Measurements from ENCODE around the gene LRRC15.
A peak's percentile ranks its signal among the peaks of the same experiment; 100 is the strongest.

The LRRC15 gene

GRCh38 chr3:194404365-194405140 lies 35.0 kb upstream of the LRRC15 start:
- H2AK5ac ChIP-seq (ENCODE audit: low read length, severe bottlenecking), result no peak overlapping the region
- H2AFZ ChIP-seq (ENCODE audit: low read depth, low read length), result no peak overlapping the region
- H3K9ac ChIP-seq (ENCODE audit: low read length), result no peak overlapping the region
- H3K18ac ChIP-seq (ENCODE audit: low read depth in 1 of 2, low read length in 2 of 2), result no peak overlapping the region
- H4K8ac ChIP-seq (ENCODE audit: low read length), result no peak overlapping the region
- WGBS, result 63% methylated on average over 10 of the region's 10 CpGs
- no peaks in the 10 kb centered on the region for H3K9me3 ChIP-seq (ENCODE audit: control insufficient read depth, low read length)
- peak; percentile 59 for DNase-seq
- H3K27me3 ChIP-seq (ENCODE audit: control insufficient read depth in 1 of 2, insufficient read depth in 1 of 2, low read length in 2 of 2), result no peaks in the 10 kb centered on the region
- no peak overlapping the region for H4K91ac ChIP-seq (ENCODE audit: low read length)
- no peak overlapping the region for H3K23ac ChIP-seq (ENCODE audit: low read length in 2 of 2)
- no peak overlapping the region for H2BK15ac ChIP-seq (ENCODE audit: low read depth, poor library complexity, severe bottlenecking)
- H2BK12ac ChIP-seq (ENCODE audit: low read length in 2 of 2), result no peak overlapping the region
- no peak overlapping the region for H2BK5ac ChIP-seq (ENCODE audit: low read depth, low read length, poor library complexity, severe bottlenecking)
- no peak overlapping the region for H3K27ac ChIP-seq (ENCODE audit: low read length, poor library complexity, severe bottlenecking)
- H3K36me3 ChIP-seq (ENCODE audit: control insufficient read depth in 1 of 2, insufficient read depth in 2 of 2, low read depth in 1 of 2, low read length in 2 of 2), result peaks cover 2 to 80% of the 10 kb centered on the region in 2 experiments
- no peaks in the 10 kb centered on the region for H3K4me1 ChIP-seq (ENCODE audit: control insufficient read depth, insufficient read depth, low read depth, low read length)
- no peak overlapping the region for H3K4me2 ChIP-seq (ENCODE audit: low read length, poor library complexity, severe bottlenecking)
- H3K79me1 ChIP-seq (replicated peaks; ENCODE audit: low read length, poor library complexity, severe bottlenecking), result peaks cover 2% of the 10 kb centered on the region
- no peak overlapping the region for H3K4me3 ChIP-seq (ENCODE audit: insufficient read depth in 1 of 2, low read depth in 1 of 2, low read length in 2 of 2)
- H3K14ac ChIP-seq (ENCODE audit: low read length in 2 of 2), result no peak overlapping the region
- H2BK120ac ChIP-seq (ENCODE audit: low read depth, low read length), result no peak overlapping the region
- no peak overlapping the region for H3K4ac ChIP-seq (ENCODE audit: low read depth in 1 of 2, low read length in 2 of 2)

DNA sequence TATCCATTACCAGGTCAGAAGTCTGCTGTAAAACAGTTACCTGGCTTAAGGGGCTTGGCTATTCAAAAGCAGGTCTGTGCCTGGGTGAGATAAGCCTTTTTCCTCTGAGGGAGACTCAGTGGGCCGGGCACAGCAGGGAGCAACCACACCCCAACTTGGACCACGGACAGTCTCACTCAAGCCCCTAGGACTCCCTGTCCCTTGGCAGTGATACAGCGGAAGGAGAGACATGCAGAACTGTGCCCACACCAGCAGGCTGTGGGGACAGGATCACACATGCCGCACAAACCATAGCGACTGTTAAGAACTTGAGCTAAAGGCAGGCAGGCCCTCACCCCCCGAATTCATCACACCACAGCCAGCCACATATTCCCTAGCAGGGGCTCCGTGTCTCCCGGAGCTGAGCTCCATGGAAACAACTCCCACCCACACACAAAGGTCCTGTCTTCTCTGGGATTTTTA lies 32.4 kb upstream of the LRRC15 start:
- Histone ChIP-seq H4K8ac (ENCODE audit: low read length) (no peak overlapping the region), H2AFZ (ENCODE audit: low read depth, low read length) (no peak overlapping the region), H3K36me3 (ENCODE audit: control insufficient read depth in 1 of 2, insufficient read depth in 2 of 2, low read depth in 1 of 2, low read length in 2 of 2) (peaks cover 4 to 55% of the 10 kb centered on the region in 2 experiments), H2BK15ac (ENCODE audit: low read depth, poor library complexity, severe bottlenecking) (no peak overlapping the region), H3K9me3 (ENCODE audit: control insufficient read depth, low read length) (no peaks in the 10 kb centered on the region), H3K23ac (ENCODE audit: low read length in 2 of 2) (no peak overlapping the region), H3K14ac (ENCODE audit: low read length in 2 of 2) (no peak overlapping the region), H2AK5ac (ENCODE audit: low read length, severe bottlenecking) (no peak overlapping the region), H3K4me3 (ENCODE audit: insufficient read depth in 1 of 2, low read depth in 1 of 2, low read length in 2 of 2) (no peak overlapping the region), H2BK5ac (ENCODE audit: low read depth, low read length, poor library complexity, severe bottlenecking) (no peak overlapping the region), H3K9ac (ENCODE audit: low read length) (no peak overlapping the region), H3K18ac (ENCODE audit: low read depth in 1 of 2, low read length in 2 of 2) (no peak overlapping the region), H2BK12ac (ENCODE audit: low read length in 2 of 2) (no peak overlapping the region), H3K27ac (ENCODE audit: low read length, poor library complexity, severe bottlenecking) (no peak overlapping the region), H4K91ac (ENCODE audit: low read length) (no peak overlapping the region), H3K27me3 (ENCODE audit: control insufficient read depth in 1 of 2, insufficient read depth in 1 of 2, low read length in 2 of 2) (peaks cover 7 to 25% of the 10 kb centered on the region in 2 experiments), H3K4me2 (ENCODE audit: low read length, poor library complexity, severe bottlenecking) (no peak overlapping the region), H3K4ac (ENCODE audit: low read depth in 1 of 2, low read length in 2 of 2) (no peak overlapping the region), H3K4me1 (ENCODE audit: control insufficient read depth, insufficient read depth, low read depth, low read length) (peaks cover 2% of the 10 kb centered on the region), H3K79me1 (replicated peaks; ENCODE audit: low read length, poor library complexity, severe bottlenecking) (no peaks in the 10 kb centered on the region), H2BK120ac (ENCODE audit: low read depth, low read length) (no peak overlapping the region)
- 89% methylated on average over 8 of the region's 8 CpGs for WGBS
- DNase-seq, result no peak

GRCh38 chr3:194401346-194401745 lies 31.8 kb upstream of the LRRC15 start:
- Histone ChIP-seq H3K27me3 (ENCODE audit: control insufficient read depth in 1 of 2, insufficient read depth in 1 of 2, low read length in 2 of 2) (peaks cover 9 to 30% of the 10 kb centered on the region in 2 experiments), H2BK15ac (ENCODE audit: low read depth, poor library complexity, severe bottlenecking) (no peak overlapping the region), H2BK12ac (ENCODE audit: low read length in 2 of 2) (no peak overlapping the region), H3K4me3 (ENCODE audit: insufficient read depth in 1 of 2, low read depth in 1 of 2, low read length in 2 of 2) (no peak overlapping the region), H3K4me2 (ENCODE audit: low read length, poor library complexity, severe bottlenecking) (no peak overlapping the region), H2BK120ac (ENCODE audit: low read depth, low read length) (no peak overlapping the region), H4K8ac (ENCODE audit: low read length) (no peak overlapping the region), H2AK5ac (ENCODE audit: low read length, severe bottlenecking) (no peak overlapping the region), H3K23ac (ENCODE audit: low read length in 2 of 2) (no peak overlapping the region), H3K4me1 (ENCODE audit: control insufficient read depth, insufficient read depth, low read depth, low read length) (peaks cover 5% of the 10 kb centered on the region), H3K9me3 (ENCODE audit: control insufficient read depth, low read length) (no peaks in the 10 kb centered on the region), H3K27ac (ENCODE audit: low read length, poor library complexity, severe bottlenecking) (no peak overlapping the region), H3K36me3 (ENCODE audit: control insufficient read depth in 1 of 2, insufficient read depth in 2 of 2, low read depth in 1 of 2, low read length in 2 of 2) (peaks cover 6 to 50% of the 10 kb centered on the region in 2 experiments), H2BK5ac (ENCODE audit: low read depth, low read length, poor library complexity, severe bottlenecking) (no peak overlapping the region), H3K14ac (ENCODE audit: low read length in 2 of 2) (no peak overlapping the region), H3K18ac (ENCODE audit: low read depth in 1 of 2, low read length in 2 of 2) (no peak overlapping the region), H4K91ac (ENCODE audit: low read length) (no peak overlapping the region), H2AFZ (ENCODE audit: low read depth, low read length) (no peak overlapping the region), H3K79me1 (replicated peaks; ENCODE audit: low read length, poor library complexity, severe bottlenecking) (no peaks in the 10 kb centered on the region), H3K9ac (ENCODE audit: low read length) (no peak overlapping the region), H3K4ac (ENCODE audit: low read depth in 1 of 2, low read length in 2 of 2) (no peak overlapping the region)
- 95% methylated on average over 9 of the region's 9 CpGs for WGBS
- no peak for DNase-seq

GRCh38 chr3:194399874-194400411 lies 30.4 kb upstream of the LRRC15 start:
- no peak overlapping the region for H3K27ac ChIP-seq (ENCODE audit: low read length, poor library complexity, severe bottlenecking)
- H2BK5ac ChIP-seq (ENCODE audit: low read depth, low read length, poor library complexity, severe bottlenecking), result no peak overlapping the region
- H3K9me3 ChIP-seq (ENCODE audit: control insufficient read depth, low read length), result no peaks in the 10 kb centered on the region
- peaks cover 16 to 43% of the 10 kb centered on the region in 2 experiments for H3K27me3 ChIP-seq (ENCODE audit: control insufficient read depth in 1 of 2, insufficient read depth in 1 of 2, low read length in 2 of 2)
- H3K18ac ChIP-seq (ENCODE audit: low read depth in 1 of 2, low read length in 2 of 2), result no peak overlapping the region
- H3K23ac ChIP-seq (ENCODE audit: low read length in 2 of 2), result no peak overlapping the region
- no peaks in the 10 kb centered on the region for H3K79me1 ChIP-seq (replicated peaks; ENCODE audit: low read length, poor library complexity, severe bottlenecking)
- H4K8ac ChIP-seq (ENCODE audit: low read length), result no peak overlapping the region
- no peak overlapping the region for H2BK120ac ChIP-seq (ENCODE audit: low read depth, low read length)
- no peak for DNase-seq
- no peak overlapping the region for H4K91ac ChIP-seq (ENCODE audit: low read length)
- H3K36me3 ChIP-seq (ENCODE audit: control insufficient read depth in 1 of 2, insufficient read depth in 2 of 2, low read depth in 1 of 2, low read length in 2 of 2), result peaks cover 6 to 36% of the 10 kb centered on the region in 2 experiments
- no peak overlapping the region for H3K4me3 ChIP-seq (ENCODE audit: insufficient read depth in 1 of 2, low read depth in 1 of 2, low read length in 2 of 2)
- H2AK5ac ChIP-seq (ENCODE audit: low read length, severe bottlenecking), result no peak overlapping the region
- no peak overlapping the region for H3K9ac ChIP-seq (ENCODE audit: low read length)
- H3K4ac ChIP-seq (ENCODE audit: low read depth in 1 of 2, low read length in 2 of 2), result no peak overlapping the region
- WGBS, result 97% methylated on average over 15 of the region's 15 CpGs
- no peak overlapping the region for H3K14ac ChIP-seq (ENCODE audit: low read length in 2 of 2)
- H2BK15ac ChIP-seq (ENCODE audit: low read depth, poor library complexity, severe bottlenecking), result no peak overlapping the region
- H3K4me1 ChIP-seq (ENCODE audit: control insufficient read depth, insufficient read depth, low read depth, low read length), result peaks cover 10% of the 10 kb centered on the region
- H2BK12ac ChIP-seq (ENCODE audit: low read length in 2 of 2), result no peak overlapping the region
- H2AFZ ChIP-seq (ENCODE audit: low read depth, low read length), result no peak overlapping the region
- H3K4me2 ChIP-seq (ENCODE audit: low read length, poor library complexity, severe bottlenecking), result no peak overlapping the region

Measured in mesenchymal stem cell (in vitro differentiated cells and primary cell).